ENCODE data around the gene PTCD2.
"Not testable (repeated sequence)": the region's sequence is repeated elsewhere in the genome, so short reads cannot be mapped to it uniquely, and the experiment has no call there.

Gene PTCD2

DNA sequence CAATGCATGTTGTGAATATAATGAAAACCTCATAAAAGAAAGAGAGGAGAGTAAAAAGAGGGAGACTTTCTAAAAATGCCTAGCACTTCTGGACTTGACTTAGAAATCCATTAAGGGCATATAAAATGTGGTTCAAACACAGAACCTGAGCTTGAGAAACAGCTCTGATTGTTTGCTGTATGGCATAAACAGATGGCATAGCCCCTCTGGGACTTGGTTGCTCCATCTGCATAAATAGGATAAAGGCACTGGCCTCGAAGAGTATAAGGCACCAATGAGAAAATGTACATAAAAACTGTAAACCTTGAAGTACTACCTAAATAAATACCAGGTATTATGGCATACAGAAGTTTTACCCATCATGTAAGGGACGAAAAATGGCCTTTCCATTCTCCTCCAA lies 23.9 kb upstream of the PTCD2 start:
- no peak overlapping the region for H3K4ac ChIP-seq (ENCODE audit: low read depth, low read length)
- no peak overlapping the region for H3K4me2 ChIP-seq (ENCODE audit: low read length)
- no peak for DNase-seq
- H3K36me3 ChIP-seq (ENCODE audit: control insufficient read depth in 1 of 2, insufficient read depth in 2 of 2, low read length in 2 of 2) = peaks cover 0 to 2% of the 10 kb centered on the region in 2 experiments
- no peaks in the 10 kb centered on the region for H3K79me1 ChIP-seq (ENCODE audit: low read length)
- H3K27me3 ChIP-seq (ENCODE audit: insufficient read depth, low read length) = no peaks in the 10 kb centered on the region
- no peak overlapping the region for H3K18ac ChIP-seq (ENCODE audit: low read length)
- no peak overlapping the region for H2AK5ac ChIP-seq (ENCODE audit: low read length)
- H3K14ac ChIP-seq (ENCODE audit: low read length) = no peak overlapping the region
- H2BK5ac ChIP-seq (ENCODE audit: low read depth, low read length, poor library complexity) = no peak overlapping the region
- no peak overlapping the region for H4K12ac ChIP-seq (ENCODE audit: low read depth, low read length)
- no peak overlapping the region for H2AFZ ChIP-seq (ENCODE audit: insufficient read depth, low read length, poor library complexity)
- no peak overlapping the region for H3K4me3 ChIP-seq (ENCODE audit: low read depth, low read length)
- no peak overlapping the region for H3K9ac ChIP-seq (ENCODE audit: low read length)
- WGBS (ENCODE audit: extremely low coverage, insufficient coverage, insufficient read length) = no CpG with 5 or more reads among the region's 2 CpGs
- no peak overlapping the region for H2BK12ac ChIP-seq (ENCODE audit: low read length)
- no peak overlapping the region for H4K8ac ChIP-seq (ENCODE audit: low read depth, low read length)
- H3K79me2 ChIP-seq (ENCODE audit: control insufficient read depth, insufficient read depth, low read length, poor library complexity) = no peaks in the 10 kb centered on the region
- no peak overlapping the region for H3K27ac ChIP-seq (ENCODE audit: low read depth, low read length)
- no peaks in the 10 kb centered on the region for H3K9me3 ChIP-seq (ENCODE audit: insufficient read depth, low read depth, low read length)
- H4K91ac ChIP-seq (ENCODE audit: low read depth, low read length) = no peak overlapping the region
- no peaks in the 10 kb centered on the region for H3K4me1 ChIP-seq (ENCODE audit: control insufficient read depth in 1 of 2, insufficient read depth in 2 of 2, low read length in 2 of 2)
- H2BK120ac ChIP-seq (ENCODE audit: insufficient read depth, low read length, poor library complexity) = no peak overlapping the region
- H3K23ac ChIP-seq (ENCODE audit: low read length) = no peak overlapping the region

DNA sequence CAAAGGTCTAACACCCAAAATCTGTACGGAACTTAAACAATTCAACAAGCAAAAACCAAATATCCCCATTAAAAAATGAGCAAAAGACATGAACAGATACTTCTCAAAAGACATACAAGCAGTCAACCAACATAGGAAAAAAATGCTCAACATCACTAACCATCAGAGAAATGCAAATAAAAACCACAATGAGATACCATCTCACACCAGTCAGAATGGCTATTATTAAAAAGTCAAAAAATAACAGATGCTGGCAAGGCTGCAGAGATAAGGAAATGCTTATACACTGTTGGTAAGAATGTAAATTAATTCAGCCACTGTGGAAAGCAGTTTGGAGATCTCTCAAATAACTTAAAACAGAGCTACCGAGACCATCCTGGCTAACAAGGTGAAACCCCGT lies 22.0 kb upstream of the PTCD2 start:
- H3K4me2 ChIP-seq (ENCODE audit: low read length); H3K9ac ChIP-seq (ENCODE audit: low read length); H3K18ac ChIP-seq (ENCODE audit: low read length); H3K27me3 ChIP-seq (ENCODE audit: insufficient read depth, low read length); H3K23ac ChIP-seq (ENCODE audit: low read length); H3K79me2 ChIP-seq (ENCODE audit: control insufficient read depth, insufficient read depth, low read length, poor library complexity); H2BK120ac ChIP-seq (ENCODE audit: insufficient read depth, low read length, poor library complexity); H4K12ac ChIP-seq (ENCODE audit: low read depth, low read length); H3K4me1 ChIP-seq (ENCODE audit: control insufficient read depth in 1 of 2, insufficient read depth in 2 of 2, low read length in 2 of 2); H3K27ac ChIP-seq (ENCODE audit: low read depth, low read length); H3K36me3 ChIP-seq (ENCODE audit: control insufficient read depth in 1 of 2, insufficient read depth in 2 of 2, low read length in 2 of 2); H3K9me3 ChIP-seq (ENCODE audit: insufficient read depth, low read depth, low read length); H2AFZ ChIP-seq (ENCODE audit: insufficient read depth, low read length, poor library complexity); H4K8ac ChIP-seq (ENCODE audit: low read depth, low read length); H4K91ac ChIP-seq (ENCODE audit: low read depth, low read length); H3K79me1 ChIP-seq (ENCODE audit: low read length); H3K14ac ChIP-seq (ENCODE audit: low read length); H2AK5ac ChIP-seq (ENCODE audit: low read length); H3K4ac ChIP-seq (ENCODE audit: low read depth, low read length); H3K4me3 ChIP-seq (ENCODE audit: low read depth, low read length); DNase-seq; H2BK5ac ChIP-seq (ENCODE audit: low read depth, low read length, poor library complexity); H2BK12ac ChIP-seq (ENCODE audit: low read length): not testable (repeated sequence)
- WGBS (ENCODE audit: extremely low coverage, insufficient coverage, insufficient read length) = no CpG with 5 or more reads among the region's 3 CpGs

DNA sequence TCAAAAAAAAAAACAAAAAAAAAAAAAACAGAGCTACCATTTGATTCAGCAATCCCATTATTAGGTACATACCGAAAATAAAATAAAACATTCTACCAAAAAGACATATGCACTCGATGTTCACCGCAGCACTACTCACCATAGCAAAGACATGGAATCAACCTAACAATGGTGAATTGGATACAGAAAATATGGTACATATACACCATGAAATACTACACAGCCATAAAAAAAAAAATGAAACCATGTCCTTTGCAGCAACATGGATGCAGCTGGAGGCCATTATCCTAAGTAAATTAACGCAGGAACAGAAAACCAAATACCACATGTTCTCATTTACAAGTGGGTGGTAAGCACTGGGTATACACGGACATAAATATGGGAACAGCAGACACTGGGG lies 21.5 kb upstream of the PTCD2 start:
- Histone ChIP-seq H4K12ac (ENCODE audit: low read depth, low read length) (no peak overlapping the region), H2BK12ac (ENCODE audit: low read length) (no peak overlapping the region), H2BK5ac (ENCODE audit: low read depth, low read length, poor library complexity) (no peak overlapping the region), H3K4me3 (ENCODE audit: low read depth, low read length) (no peak overlapping the region), H3K9me3 (ENCODE audit: insufficient read depth, low read depth, low read length) (no peaks in the 10 kb centered on the region), H4K8ac (ENCODE audit: low read depth, low read length) (no peak overlapping the region), H3K79me1 (ENCODE audit: low read length) (peaks cover 3% of the 10 kb centered on the region), H3K27ac (ENCODE audit: low read depth, low read length) (no peak overlapping the region), H3K9ac (ENCODE audit: low read length) (no peak overlapping the region), H3K23ac (ENCODE audit: low read length) (no peak overlapping the region), H2AFZ (ENCODE audit: insufficient read depth, low read length, poor library complexity) (no peak overlapping the region), H3K18ac (ENCODE audit: low read length) (no peak overlapping the region), H3K14ac (ENCODE audit: low read length) (no peak overlapping the region), H3K4me1 (ENCODE audit: control insufficient read depth in 1 of 2, insufficient read depth in 2 of 2, low read length in 2 of 2) (peaks cover 5 to 6% of the 10 kb centered on the region in 2 experiments), H3K79me2 (ENCODE audit: control insufficient read depth, insufficient read depth, low read length, poor library complexity) (no peaks in the 10 kb centered on the region), H3K4me2 (ENCODE audit: low read length) (no peak overlapping the region), H4K91ac (ENCODE audit: low read depth, low read length) (no peak overlapping the region), H3K36me3 (ENCODE audit: control insufficient read depth in 1 of 2, insufficient read depth in 2 of 2, low read length in 2 of 2) (no peaks in the 10 kb centered on the region), H3K4ac (ENCODE audit: low read depth, low read length) (no peak overlapping the region), H3K27me3 (ENCODE audit: insufficient read depth, low read length) (no peaks in the 10 kb centered on the region), H2BK120ac (ENCODE audit: insufficient read depth, low read length, poor library complexity) (no peak overlapping the region), H2AK5ac (ENCODE audit: low read length) (no peak overlapping the region)
- no peak for DNase-seq
- no CpG with 5 or more reads among the region's 5 CpGs for WGBS (ENCODE audit: extremely low coverage, insufficient coverage, insufficient read length)

DNA sequence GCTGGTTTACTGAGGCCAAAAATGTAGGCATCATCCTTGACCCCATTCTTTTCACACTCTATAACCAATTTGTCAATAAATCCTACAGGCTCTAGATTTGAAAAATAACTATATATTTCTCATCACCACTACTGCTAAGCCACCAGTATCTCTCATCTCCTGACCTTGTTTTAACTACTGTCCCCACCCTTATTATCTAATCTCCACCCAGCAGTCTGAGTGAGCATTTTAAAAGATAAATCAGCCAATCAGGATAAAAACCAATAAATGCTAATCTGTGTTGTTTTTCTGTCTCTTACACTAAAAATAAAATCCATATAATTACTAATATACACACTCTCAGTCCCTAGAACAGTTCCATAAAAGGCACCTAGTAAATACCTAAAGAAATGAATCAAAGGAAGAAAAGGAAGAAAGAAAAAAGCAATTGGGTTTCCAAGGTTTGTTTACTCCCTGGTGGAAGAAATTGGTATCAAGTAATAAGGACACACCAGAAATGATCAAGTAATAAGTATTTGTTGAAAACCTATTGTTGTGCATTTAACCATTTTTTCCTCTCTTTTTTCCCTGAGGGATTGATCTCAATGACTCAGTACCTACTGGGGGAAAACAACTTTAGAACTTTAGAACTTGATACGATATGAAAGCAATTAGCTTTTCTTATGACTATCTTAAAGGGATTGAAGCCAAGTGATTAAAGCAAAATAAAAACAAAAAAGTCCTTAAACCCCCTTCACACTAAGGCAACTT lies 19.4 kb upstream of the PTCD2 start:
- H3K23ac ChIP-seq (ENCODE audit: low read length) = no peak overlapping the region
- H3K27ac ChIP-seq (ENCODE audit: low read depth, low read length) = no peak overlapping the region
- DNase-seq = no peak
- H2BK12ac ChIP-seq (ENCODE audit: low read length) = no peak overlapping the region
- no peak overlapping the region for H3K18ac ChIP-seq (ENCODE audit: low read length)
- H2BK5ac ChIP-seq (ENCODE audit: low read depth, low read length, poor library complexity) = no peak overlapping the region
- H3K79me1 ChIP-seq (ENCODE audit: low read length) = peaks cover 3% of the 10 kb centered on the region
- no peak overlapping the region for H3K4me3 ChIP-seq (ENCODE audit: low read depth, low read length)
- no peak overlapping the region for H4K12ac ChIP-seq (ENCODE audit: low read depth, low read length)
- H3K14ac ChIP-seq (ENCODE audit: low read length) = no peak overlapping the region
- no peak overlapping the region for H3K9ac ChIP-seq (ENCODE audit: low read length)
- H2BK120ac ChIP-seq (ENCODE audit: insufficient read depth, low read length, poor library complexity) = no peak overlapping the region
- no peak overlapping the region for H3K4me2 ChIP-seq (ENCODE audit: low read length)
- H2AK5ac ChIP-seq (ENCODE audit: low read length) = no peak overlapping the region
- H3K4me1 ChIP-seq (ENCODE audit: control insufficient read depth in 1 of 2, insufficient read depth in 2 of 2, low read length in 2 of 2) = peaks cover 5 to 8% of the 10 kb centered on the region in 2 experiments
- H3K36me3 ChIP-seq (ENCODE audit: control insufficient read depth in 1 of 2, insufficient read depth in 2 of 2, low read length in 2 of 2) = no peaks in the 10 kb centered on the region
- H3K4ac ChIP-seq (ENCODE audit: low read depth, low read length) = no peak overlapping the region
- H4K91ac ChIP-seq (ENCODE audit: low read depth, low read length) = no peak overlapping the region
- no peak overlapping the region for H2AFZ ChIP-seq (ENCODE audit: insufficient read depth, low read length, poor library complexity)
- no peaks in the 10 kb centered on the region for H3K79me2 ChIP-seq (ENCODE audit: control insufficient read depth, insufficient read depth, low read length, poor library complexity)
- H4K8ac ChIP-seq (ENCODE audit: low read depth, low read length) = no peak overlapping the region
- no CpG with 5 or more reads among the region's 1 CpG for whole genome bisulfite sequencing (ENCODE audit: extremely low coverage, insufficient coverage, insufficient read length)
- no peaks in the 10 kb centered on the region for H3K9me3 ChIP-seq (ENCODE audit: insufficient read depth, low read depth, low read length)
- no peaks in the 10 kb centered on the region for H3K27me3 ChIP-seq (ENCODE audit: insufficient read depth, low read length)

Data from trophoblast cell (in vitro differentiated cells and primary cell).